NCI-H128 (cell line): ENCODE measurements around the gene SLC25A10.
"Not testable (repeated sequence)": the region's sequence is repeated elsewhere in the genome, so short reads cannot be mapped to it uniquely, and the experiment has no call there.

Source experiments
- DNase-seq: peaks from one replicate; lab custom pipeline; 2025; ENCODE audit not compliant: unreplicated experiment; lab: John Stamatoyannopoulos, UW

Gene SLC25A10

DNA sequence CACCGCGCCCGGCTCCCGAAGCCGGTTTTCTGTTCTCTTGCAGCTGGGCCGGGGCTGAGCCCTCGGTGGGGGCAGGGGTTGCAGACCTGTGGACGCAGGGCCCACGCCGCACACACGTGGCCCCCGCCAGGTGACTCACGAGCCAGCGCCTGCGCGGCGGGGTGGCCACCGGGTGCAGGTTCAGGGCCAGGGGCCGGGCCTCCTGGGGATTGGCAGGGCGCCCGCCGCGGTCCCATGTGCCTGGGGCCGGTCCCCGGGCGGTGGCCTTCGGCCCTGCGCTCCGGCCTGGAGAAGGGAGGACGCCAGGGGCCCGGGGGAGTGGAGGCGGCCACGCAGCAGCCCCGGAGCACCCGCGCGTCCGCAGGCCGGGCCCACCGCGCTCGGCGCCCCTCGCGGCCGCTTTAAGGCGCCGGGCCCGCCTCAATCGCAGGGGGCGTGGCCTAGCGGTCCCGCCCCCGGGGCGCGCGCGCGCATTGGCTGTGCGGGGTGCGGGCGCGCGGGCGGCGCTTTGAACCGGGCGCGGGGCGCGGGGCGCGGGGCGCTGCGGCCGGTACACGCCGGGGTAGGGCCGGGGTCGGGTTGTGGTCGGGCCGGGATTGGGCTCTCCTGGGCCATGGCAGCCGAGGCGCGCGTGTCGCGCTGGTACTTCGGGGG, at the start of gene SLC25A10:
Gene SLC25A10 (plus strand): TSS at position 471 of the 654 bp plus-strand sequence. CDS start 143 bp downstream, at position 614.
- peak; percentile 34 for DNase-seq

- no peak for DNase-seq
Measured at GRCh38 chr17:81664051-81664470, 48.0 kb upstream of the SLC25A10 start.

GRCh38 chr17:81665205-81666091, 46.6 kb upstream of the SLC25A10 start:
- DNase-seq: no peak

- no peak for DNase-seq
Measured at GRCh38 chr17:81666092-81666341, 46.1 kb upstream of the SLC25A10 start.

DNA sequence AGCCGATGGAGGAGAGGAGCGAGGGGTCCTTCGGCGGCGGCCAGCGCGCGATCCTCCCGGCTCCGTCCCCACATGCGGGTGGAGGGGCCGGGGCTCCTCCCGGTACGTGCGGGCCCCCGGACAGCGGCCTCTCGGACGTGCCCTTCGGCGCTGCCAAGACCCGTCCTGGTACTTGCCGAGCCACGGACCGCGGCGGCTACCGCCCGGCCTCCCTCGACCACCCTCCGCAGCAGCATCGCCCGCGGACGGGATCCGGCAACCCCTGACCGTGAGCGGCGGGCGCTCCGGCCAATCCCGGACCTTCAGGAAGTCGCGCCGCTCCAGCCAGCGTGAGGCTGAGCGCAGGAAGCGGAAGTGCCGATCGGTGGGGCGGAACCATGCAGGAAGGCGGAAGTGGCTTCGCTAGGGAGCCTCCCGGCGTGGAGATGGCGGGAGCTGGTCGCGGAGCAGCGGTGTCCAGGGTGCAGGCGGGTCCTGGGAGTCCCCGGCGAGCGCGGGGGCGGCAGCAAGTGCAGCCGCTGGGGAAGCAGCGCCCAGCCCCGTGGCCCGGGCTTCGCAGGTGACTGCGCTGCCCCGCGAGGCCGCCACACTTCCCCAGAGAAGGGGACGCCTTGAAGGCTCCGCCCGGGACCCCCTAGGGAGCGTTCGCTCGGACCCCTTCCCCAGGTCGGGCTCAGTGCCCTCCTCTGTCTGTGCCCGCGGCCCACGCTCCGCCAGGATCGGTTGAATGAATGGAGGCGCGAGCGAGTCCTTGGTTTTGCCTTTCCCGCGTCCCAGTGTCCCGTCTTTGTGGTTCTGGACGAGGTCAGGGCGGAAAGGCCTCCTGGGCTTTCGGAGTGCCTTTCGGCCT, 45.5 kb upstream of the SLC25A10 start, which contains the start of the genes CCDC137 and OXLD1:
Gene CCDC137 (plus strand): TSS at position 396 of the 850 bp plus-strand sequence. CDS start 30 bp downstream, at position 426.
Gene OXLD1 (minus strand): TSS at position 264 of the 850 bp plus-strand sequence. CDS start 28 bp downstream, at position 236.
- peak; percentile 75 for DNase-seq

- DNase-seq: no peak
Measured at GRCh38 chr17:81667754-81668153, 44.3 kb upstream of the SLC25A10 start.

- no peak for DNase-seq
Measured at GRCh38 chr17:81672504-81672903, 39.6 kb upstream of the SLC25A10 start.

DNA sequence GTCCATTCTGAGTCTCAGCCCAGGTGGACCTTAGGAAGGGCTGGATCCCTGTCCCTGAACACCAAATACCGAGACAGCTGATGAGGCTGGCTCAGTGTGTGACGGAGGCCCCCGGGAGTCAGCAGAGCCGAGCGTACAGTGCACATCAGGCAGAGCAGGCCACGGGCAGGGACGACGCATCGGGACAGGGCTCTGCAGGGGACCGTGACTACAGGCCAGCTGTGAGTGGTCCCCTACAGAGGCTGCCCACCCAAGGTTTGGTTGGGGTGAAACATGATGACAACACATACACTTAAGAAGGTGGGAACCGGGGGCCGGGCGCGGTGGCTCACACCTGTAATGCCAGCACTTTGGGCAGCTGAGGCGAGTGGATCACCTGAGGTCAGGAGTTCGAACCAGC, 39.1 kb upstream of the SLC25A10 start:
- DNase-seq: no peak

GRCh38 chr17:81673561-81674258, 38.4 kb upstream of the SLC25A10 start:
- no peak for DNase-seq

DNA sequence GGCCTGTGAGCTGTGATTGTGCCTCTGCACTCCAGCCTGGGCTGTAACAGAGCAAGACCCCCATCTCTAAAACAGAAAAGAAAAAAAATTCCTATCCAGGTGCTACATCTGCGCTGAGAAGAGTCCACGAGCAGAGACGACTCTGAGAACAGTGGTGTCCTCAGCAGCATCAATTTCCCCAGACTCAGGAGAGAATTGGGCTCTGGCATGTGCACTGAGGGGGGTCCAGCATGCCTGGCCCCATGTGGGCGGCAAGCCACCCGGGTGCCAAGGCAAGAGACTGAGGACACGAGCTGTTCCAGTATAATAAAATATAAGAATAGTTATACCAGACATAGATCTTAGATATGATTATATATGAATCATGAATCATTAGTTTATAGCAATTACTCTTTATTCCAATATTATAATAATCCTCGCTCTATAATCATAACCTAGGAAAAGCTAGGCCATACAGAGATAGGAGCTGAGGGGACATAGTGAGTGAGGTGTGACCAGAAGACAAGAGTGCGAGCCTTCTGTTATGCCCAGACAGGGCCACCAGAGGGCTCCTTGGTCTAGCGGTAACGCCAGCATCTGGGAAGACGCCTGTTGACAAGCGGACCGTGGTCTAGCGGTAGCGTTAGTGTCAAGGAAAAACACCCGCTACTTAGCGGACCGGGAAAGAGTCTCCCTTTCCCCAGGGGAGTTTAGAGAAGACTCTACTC, 36.4 kb upstream of the SLC25A10 start:
- not testable (repeated sequence) for DNase-seq

DNA sequence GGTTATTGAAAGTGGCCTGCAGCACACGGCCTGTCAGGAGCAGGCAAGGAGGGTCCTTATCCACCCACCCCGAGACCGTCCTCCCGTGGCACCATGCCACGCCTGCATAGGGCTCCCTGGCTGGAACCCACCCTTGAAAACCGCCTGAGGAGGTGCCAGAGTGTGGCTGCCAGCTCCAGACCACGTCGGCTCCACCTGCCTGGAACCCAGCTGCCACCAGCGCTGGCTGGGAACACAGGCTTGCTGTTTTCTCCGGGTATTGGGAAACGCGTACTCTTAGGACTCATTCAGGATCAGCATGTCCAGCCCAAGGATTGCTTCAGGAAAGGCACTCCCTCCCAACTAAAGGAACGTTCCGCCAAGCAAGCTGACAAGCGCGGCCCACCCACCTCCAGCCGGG, 35.2 kb upstream of the SLC25A10 start:
- DNase-seq: no peak

- no peak for DNase-seq
Measured at GRCh38 chr17:81680150-81680549, 31.9 kb upstream of the SLC25A10 start.

GRCh38 chr17:81681672-81682071, 30.4 kb upstream of the SLC25A10 start:
- no peak for DNase-seq

- DNase-seq: no peak
Measured at GRCh38 chr17:81682565-81683207, 29.4 kb upstream of the SLC25A10 start.

GRCh38 chr17:81683208-81683583, 28.9 kb upstream of the SLC25A10 start:
- DNase-seq: no peak

GRCh38 chr17:81683584-81684441, 28.3 kb upstream of the SLC25A10 start, which contains the start of the genes ARL16 and HGS:
Gene ARL16, minus strand, starts transcription at chr17:81683797. Its CDS starts 44 bp downstream, at chr17:81683753.
Gene HGS, plus strand, starts transcription at chr17:81684011. Its CDS starts 56 bp downstream, at chr17:81684067.
- DNase-seq: peak; percentile 92

DNA sequence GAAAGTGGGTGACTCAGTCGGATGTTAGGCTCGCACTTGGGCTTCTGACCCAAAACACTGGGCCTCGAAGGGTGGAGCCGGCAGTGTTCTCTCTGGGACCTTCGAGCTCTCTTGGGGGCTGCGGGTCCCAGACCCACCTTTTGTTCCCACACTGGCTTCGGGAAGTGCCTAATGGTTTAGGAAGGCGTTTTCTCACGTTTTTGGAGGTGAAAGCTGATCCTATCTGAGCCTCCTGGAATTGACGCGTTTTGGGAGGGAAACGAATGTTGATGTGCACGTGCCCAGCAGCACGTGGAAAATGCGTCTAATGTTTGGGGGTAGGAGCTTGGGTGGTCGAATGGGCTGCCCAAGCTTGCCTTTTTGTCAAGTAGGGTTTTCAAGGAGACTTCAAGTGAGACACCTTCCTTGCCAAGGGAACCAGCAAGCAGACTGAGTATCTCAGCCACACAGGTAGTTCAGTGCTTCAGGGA, 27.6 kb upstream of the SLC25A10 start:
- no peak for DNase-seq

DNA sequence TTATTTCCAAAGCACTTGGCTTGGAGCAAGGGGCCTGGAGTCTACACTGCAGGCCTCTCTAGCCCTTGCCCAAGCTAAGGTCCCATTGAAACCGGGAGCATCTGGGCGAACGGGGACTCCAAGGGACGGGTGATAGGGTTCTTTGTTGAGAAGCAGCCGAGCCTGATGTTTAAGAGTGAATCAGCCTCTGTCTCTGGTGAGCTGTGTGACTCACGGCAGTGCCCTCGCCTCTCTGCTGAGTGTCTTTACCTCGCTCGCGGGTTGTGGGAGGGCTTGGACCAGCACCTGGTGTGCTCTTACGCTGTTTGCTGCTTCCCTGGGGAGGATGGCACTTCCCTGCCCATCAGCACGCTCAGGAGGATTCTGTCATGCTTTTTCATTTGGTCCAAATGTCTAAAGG, 27.0 kb upstream of the SLC25A10 start:
- DNase-seq: no peak
